ENCODE data around the gene TCF12. TPM values are rescaled to one million over a fixed set of nuclear protein-coding genes. Genes with fewer than 3 reads are reported as not detected.

TCF12 gene
- total and polyA plus RNA-seq, 8 donors: 7.7 to 67.4 (median 27.3) TPM

GRCh38 chr15:57313134-57313483 is 394.7 kb downstream of the TCF12 start:
- no peak for ATAC-seq
- no peaks in the 10 kb centered on the region for H3K27me3 ChIP-seq
- no peak for TF ChIP-seq CTCF (IDR thresholded peaks at IDR 0.05)
- no peak overlapping the region for H3K27ac ChIP-seq
- no peak for DNase-seq
- no peak for FAIRE-seq
- WGBS, 2 donors: 88 to 91% methylated on average over 7 of the region's 7 CpGs
- no peaks in the 10 kb centered on the region for H3K36me3 ChIP-seq
- no peak overlapping the region for H3K4me3 ChIP-seq
- no peaks in the 10 kb centered on the region for H3K9me3 ChIP-seq
- intact Hi-C loops (cut with DNase I): loop anchor here in 1 of 3 donors (5.0 kb wide), 1 partner anchor 491 kb away; no protein-coding TSS in a partner anchor
- no peaks in the 10 kb centered on the region for H3K4me1 ChIP-seq

GRCh38 chr15:57314221-57314620 is 395.8 kb downstream of the TCF12 start:
- no peaks in the 10 kb centered on the region for H3K9me3 ChIP-seq
- ATAC-seq: no peak
- intact Hi-C loops (cut with DNase I): loop anchor here in 1 of 3 donors (5.0 kb wide), 1 partner anchor 492 kb away; no protein-coding TSS in a partner anchor
- TF ChIP-seq CTCF (IDR thresholded peaks at IDR 0.05): no peak
- H3K27me3 ChIP-seq: no peaks in the 10 kb centered on the region
- no peaks in the 10 kb centered on the region for H3K36me3 ChIP-seq
- DNase-seq: no peak
- no peaks in the 10 kb centered on the region for H3K4me1 ChIP-seq
- 87 to 92% methylated on average over 3 of the region's 3 CpGs for WGBS, 2 donors
- no peak overlapping the region for H3K4me3 ChIP-seq
- no peak overlapping the region for H3K27ac ChIP-seq
- no peak for FAIRE-seq

- intact Hi-C loops (cut with DNase I): no loop called here
- ATAC-seq: no peak
- H3K4me1 ChIP-seq: no peaks in the 10 kb centered on the region
- no peaks in the 10 kb centered on the region for H3K36me3 ChIP-seq
- 68 to 78% methylated on average over 4 of the region's 4 CpGs for WGBS, 2 donors
- no peak for FAIRE-seq
- no peak for TF ChIP-seq CTCF (IDR thresholded peaks at IDR 0.05)
- no peaks in the 10 kb centered on the region for H3K9me3 ChIP-seq
- no peak overlapping the region for H3K27ac ChIP-seq
- DNase-seq: no peak
- no peak overlapping the region for H3K4me3 ChIP-seq
- no peaks in the 10 kb centered on the region for H3K27me3 ChIP-seq
Observed at GRCh38 chr15:57316451-57316850, 398.0 kb downstream of the TCF12 start.

GRCh38 chr15:57319226-57319918 is 400.9 kb downstream of the TCF12 start:
- intact Hi-C loops (cut with DNase I): no loop called here
- WGBS, 2 donors: 91 to 96% methylated on average over 35 to 36 of the region's 36 CpGs
- no peak for DNase-seq
- no peak for FAIRE-seq
- Histone ChIP-seq H3K4me3 (no peak overlapping the region), H3K27me3 (no peaks in the 10 kb centered on the region), H3K36me3 (no peaks in the 10 kb centered on the region), H3K4me1 (no peaks in the 10 kb centered on the region), H3K9me3 (no peaks in the 10 kb centered on the region), H3K27ac (no peak overlapping the region)
- no peak for TF ChIP-seq CTCF (IDR thresholded peaks at IDR 0.05)
- no peak for ATAC-seq

- Histone ChIP-seq H3K4me3 (no peak overlapping the region), H3K4me1 (no peaks in the 10 kb centered on the region), H3K27ac (no peak overlapping the region), H3K27me3 (no peaks in the 10 kb centered on the region), H3K9me3 (no peaks in the 10 kb centered on the region), H3K36me3 (no peaks in the 10 kb centered on the region)
- ATAC-seq (no peak), DNase-seq (no peak), FAIRE-seq (no peak)
- WGBS, 2 donors: 92% methylated on average over 23 of the region's 23 CpGs
- TF ChIP-seq CTCF (IDR thresholded peaks at IDR 0.05): no peak
- intact Hi-C loops (cut with DNase I): no loop called here
Observed at GRCh38 chr15:57319919-57320560, 401.6 kb downstream of the TCF12 start.

Data from pancreas (tissue), 10 donors.